ENCODE data around the gene FAM174A.
"Not testable (repeated sequence)": the region's sequence is repeated elsewhere in the genome, so short reads cannot be mapped to it uniquely, and the experiment has no call there.

The FAM174A gene

GRCh38 chr5:100576217-100576751 is 41.1 kb downstream of the FAM174A start:
- no peak for DNase-seq (ENCODE audit: low read depth in 3 of 3)

GRCh38 chr5:100577506-100577905 is 42.3 kb downstream of the FAM174A start:
- no peak for DNase-seq (ENCODE audit: low read depth in 3 of 3)

GRCh38 chr5:100584069-100584468 is 48.9 kb downstream of the FAM174A start:
- no peak for DNase-seq (ENCODE audit: low read depth in 3 of 3)

- no peak for DNase-seq (ENCODE audit: low read depth in 3 of 3)
These were observed 49.7 kb downstream of the FAM174A start for GRCh38 chr5:100584889-100585288.

- DNase-seq (ENCODE audit: low read depth in 3 of 3), result no peak
These were observed 55.7 kb downstream of the FAM174A start for GRCh38 chr5:100590867-100591266.

- DNase-seq (ENCODE audit: low read depth in 3 of 3), result no peak
These were observed 60.1 kb downstream of the FAM174A start for GRCh38 chr5:100595152-100595811.

GRCh38 chr5:100595812-100596173 is 60.6 kb downstream of the FAM174A start:
- no peak for DNase-seq (ENCODE audit: low read depth in 3 of 3)

- no peak for DNase-seq (ENCODE audit: low read depth in 3 of 3)
These were observed 63.3 kb downstream of the FAM174A start for GRCh38 chr5:100598446-100598845.

GRCh38 chr5:100600298-100600994 is 65.3 kb downstream of the FAM174A start:
- no peak for DNase-seq (ENCODE audit: low read depth in 3 of 3)

GRCh38 chr5:100603141-100603540 is 68.0 kb downstream of the FAM174A start:
- DNase-seq (ENCODE audit: low read depth in 3 of 3), result no peak

- DNase-seq (ENCODE audit: low read depth in 3 of 3), result not testable (repeated sequence)
These were observed 68.8 kb downstream of the FAM174A start for GRCh38 chr5:100604021-100604420.

GRCh38 chr5:100609594-100609993 is 74.4 kb downstream of the FAM174A start:
- no peak for DNase-seq (ENCODE audit: low read depth in 3 of 3)

GRCh38 chr5:100614308-100614707 is 79.1 kb downstream of the FAM174A start:
- DNase-seq (ENCODE audit: low read depth in 3 of 3), result no peak

GRCh38 chr5:100615362-100615761 is 80.2 kb downstream of the FAM174A start:
- DNase-seq (ENCODE audit: low read depth in 3 of 3), result no peak

GRCh38 chr5:100616291-100616690 is 81.1 kb downstream of the FAM174A start:
- DNase-seq (ENCODE audit: low read depth in 3 of 3), result no peak

GRCh38 chr5:100616981-100617380 is 81.8 kb downstream of the FAM174A start:
- DNase-seq (ENCODE audit: low read depth in 3 of 3), result no peak

- no peak for DNase-seq (ENCODE audit: low read depth in 3 of 3)
These were observed 88.5 kb downstream of the FAM174A start for GRCh38 chr5:100623719-100624118.

- no peak for DNase-seq (ENCODE audit: low read depth in 3 of 3)
These were observed 99.9 kb downstream of the FAM174A start for GRCh38 chr5:100634937-100635534.

All from stimulated activated CD4-positive, alpha-beta T cell treated with anti-CD3 and anti-CD28 coated beads, TNF-alpha, amount 100 ng/mL, for 48 hours (primary cell).